Right renal pelvis (tissue), 4 donors: Measurements from ENCODE around the gene NRSN1. TPM values are rescaled to one million over a fixed set of nuclear protein-coding genes. Genes with fewer than 3 reads are reported as not detected.

ENCODE experiments used
- polyA plus RNA-seq, 4 donors: library from polyadenylated mRNA; unstranded; fragments of 120-200 nt; gene quantifications; one replicate each; pipeline ENCODE4 v1.2.1, GENCODE V29; 2013; ENCODE audit not compliant: insufficient read length in 4 of 4

NRSN1 gene
- polyA plus RNA-seq, 4 donors: 0.43 to 0.70 (median 0.59) TPM

Other genes with a start within 250 kb of the NRSN1 start
- gene DCDC2, start 231.8 kb downstream of the NRSN1 start, polyA plus RNA-seq: 100 to 1,000 TPM in 3 of 4 donors, 10 to 100 TPM in 1; 93.1 to 146 (median 135) TPM